ENCODE results near the gene GFOD1.

- TF ChIP-seq EP300 (IDR thresholded peaks at IDR 0.05) = no peak
- TF ChIP-seq POLR2A (IDR thresholded peaks at IDR 0.05) = no peak
- no peak for TF ChIP-seq POLR2AphosphoS5 (IDR thresholded peaks at IDR 0.05)
Measured at GRCh38 chr6:13535306-13535705, 47.9 kb upstream of the GFOD1 start.

Measured in stomach (tissue), 4 donors.